Endothelial cell of umbilical vein (primary cell): ENCODE measurements around the gene ZFYVE28. TPM values are rescaled to one million over a fixed set of nuclear protein-coding genes. Genes with fewer than 3 reads are reported as not detected.

Experiments used
- BruUV-seq: library from RNA; stranded (reverse); fragments of 400-500 nt; replicated peaks from 2 replicates; lab custom pipeline; 2021; lab: Mats Ljungman, UMichigan
- CTCF ChIA-PET: fragments of 300-600, 350-600 bp; sonication (Branson Sonifier 250); formaldehyde crosslinking; loops from one replicate; lab custom pipeline; 2021; ENCODE audit warnings: antibody characterized with exemption, inconsistent platforms; lab: Charles Lee
- POLR2A ChIA-PET: fragments of 300-600, 350-600 bp; sonication (Branson Sonifier 250); formaldehyde crosslinking; loops from one replicate; lab custom pipeline; 2021; ENCODE audit warnings: antibody characterized with exemption, inconsistent platforms; lab: Charles Lee
- DNase-seq: peaks from one replicate; pipeline ENCODE4 v3.0.0-alpha.2; 2011; ENCODE audit warnings: low read depth, low spot score
- FAIRE-seq: peaks from 2 replicates; lab custom pipeline; 2011; peaks lifted over from hg19 to GRCh38; lab: Jason Lieb, UNC
- H2AFZ ChIP-seq: 2 replicates; pipeline ENCODE4 v1.6.0; 2012; ENCODE audit warnings: low read depth, low read length, control low read depth, inconsistent platforms
- H3K27ac ChIP-seq: 2 replicates; pipeline ENCODE4 v1.5.1; 2011; ENCODE audit warnings: low read depth, mild to moderate bottlenecking, control low read depth, low read length, moderate library complexity; ENCODE audit not compliant: insufficient read depth
- H3K27me3 ChIP-seq, 2 experiments: 2 replicates each; pipeline versions ENCODE4 v1.6.0 to v1.6.1; 2011; ENCODE audit warnings: low read length in 2 of 2, mixed read lengths in 1 of 2; ENCODE audit not compliant: control insufficient read depth in 2 of 2, insufficient read depth in 2 of 2
- H3K36me3 ChIP-seq, 2 experiments: 2 replicates in 1 of 2; 3 replicates in 1 of 2; pipeline ENCODE4 v1.5.1; 2011; ENCODE audit warnings: low read length in 2 of 2, mild to moderate bottlenecking in 1 of 2, moderate library complexity in 1 of 2; ENCODE audit not compliant: control insufficient read depth in 2 of 2, insufficient read depth in 2 of 2; ENCODE audit errors: extremely low read depth in 1 of 2
- H3K4me1 ChIP-seq: 3 replicates; pipeline ENCODE4 v1.5.1; 2011; ENCODE audit warnings: mild to moderate bottlenecking, low read length; ENCODE audit not compliant: control insufficient read depth, insufficient read depth; ENCODE audit errors: extremely low read depth
- H3K4me2 ChIP-seq: 2 replicates; pipeline ENCODE4 v1.6.1; 2011; ENCODE audit warnings: low read length, control low read depth, mixed read lengths; ENCODE audit not compliant: insufficient read depth
- H3K4me3 ChIP-seq, 3 experiments: fragments of 200-600 bp in 1 of 3; sonication (generic), shearing (Covaris generic) in 1 of 3; replicated peaks in 1 of 3; 2 replicates each; pipeline ENCODE4 v1.5.1; 2011 to 2016; ENCODE audit warnings: control low read depth in 3 of 3, low read length in 3 of 3, mild to moderate bottlenecking in 2 of 3, inconsistent platforms in 1 of 3, low read depth in 1 of 3, moderate library complexity in 1 of 3; ENCODE audit not compliant: insufficient read depth in 1 of 3
- H3K79me2 ChIP-seq: 2 replicates; pipeline ENCODE4 v1.6.0; 2012; ENCODE audit warnings: low read length, inconsistent platforms; ENCODE audit not compliant: control insufficient read depth, insufficient read depth
- H3K9ac ChIP-seq: replicated peaks from 2 replicates; pipeline ENCODE3; 2011; ENCODE audit warnings: low read length, control low read depth; ENCODE audit not compliant: insufficient read depth; ENCODE audit errors: extremely low read depth
- H3K9me1 ChIP-seq: replicated peaks from 3 replicates; pipeline ENCODE4 v1.6.0; 2011; ENCODE audit warnings: mild to moderate bottlenecking, low read length; ENCODE audit not compliant: control insufficient read depth, insufficient read depth; ENCODE audit errors: extremely low read depth
- H3K9me3 ChIP-seq: replicated peaks from 2 replicates; pipeline ENCODE4 v1.5.1; 2012; ENCODE audit warnings: low read length, inconsistent platforms; ENCODE audit not compliant: control insufficient read depth, insufficient read depth
- H4K20me1 ChIP-seq: replicated peaks from 2 replicates; pipeline ENCODE3; 2011; ENCODE audit warnings: mild to moderate bottlenecking, low read length; ENCODE audit not compliant: control insufficient read depth, insufficient read depth; ENCODE audit errors: extremely low read depth
- EZH2 ChIP-seq: IDR thresholded peaks from 2 replicates; pipeline ENCODE4 v1.6.1; 2012; ENCODE audit warnings: borderline replicate concordance, low read depth, mild to moderate bottlenecking, moderate library complexity, low read length, inconsistent platforms; ENCODE audit not compliant: severe bottlenecking
- FOS ChIP-seq: IDR thresholded peaks from 2 replicates; pipeline ENCODE4 v1.6.1; 2011; ENCODE audit warnings: mild to moderate bottlenecking, low read length, moderate library complexity, borderline replicate concordance; ENCODE audit not compliant: insufficient read depth
- GATA2 ChIP-seq: IDR thresholded peaks from 2 replicates; pipeline ENCODE4 v1.7.0; 2011; ENCODE audit warnings: low read depth, mild to moderate bottlenecking, moderate library complexity, mixed read lengths, low read length; ENCODE audit not compliant: insufficient read length, insufficient read depth
- JUN ChIP-seq: IDR thresholded peaks from 2 replicates; pipeline ENCODE4 v1.6.1; 2011; ENCODE audit warnings: borderline replicate concordance, low read depth; ENCODE audit not compliant: insufficient read length, insufficient read depth
- MYC ChIP-seq: IDR thresholded peaks from one replicate; pipeline ENCODE4 v1.6.1; 2011; ENCODE audit warnings: mild to moderate bottlenecking, low read depth, low read length
- POLR2A ChIP-seq: IDR thresholded peaks from 2 replicates; pipeline ENCODE4 v1.6.1; 2012; ENCODE audit warnings: low read depth, mild to moderate bottlenecking, control low read depth, low read length
- POLR2AphosphoS5 ChIP-seq: IDR thresholded peaks from 2 replicates; pipeline ENCODE4 v1.6.1; 2012; ENCODE audit warnings: low read depth, mild to moderate bottlenecking, control low read depth, low read length, moderate library complexity; ENCODE audit not compliant: insufficient read depth
- dilution Hi-C: fragments of 300-500 bp; cut with MboI; formaldehyde crosslinking; loops from one replicate; pipeline ENCODE4 v1.15.0; 2019; ENCODE audit warnings: low sequenced_read_pairs; ENCODE audit not compliant: extremely low pct_ligation_motif_present
- intact Hi-C: fragments of 100-400 bp; cut with micrococcal nuclease; formaldehyde crosslinking; loops from one replicate; pipeline ENCODE4 v1.10.0; 2022
- polyA plus RNA-seq, 4 experiments: library from polyadenylated mRNA; depleted of rRNA in 3 of 4; stranded (reverse) in 3 of 4; unstranded in 1 of 4; fragments of >200 nt; gene quantifications; 2 replicates each; pipeline versions ENCODE4 v1.2.1 to v1.2.3, GENCODE V29; 2011 to 2012; ENCODE audit warnings: missing spikeins in 1 of 4
- total RNA-seq: library from RNA; stranded (reverse); gene quantifications from 2 replicates; pipeline ENCODE4 v1.2.3, GENCODE V29; 2021
- TF ChIP-seq, protein P1 (sequence below): IDR thresholded peaks from 2 replicates; pipeline ENCODE4 v1.6.1; 2011; ENCODE audit not compliant: insufficient read depth, insufficient read length
- TF ChIP-seq, protein P2 (sequence below), 2 donors: IDR thresholded peaks; 1 replicate in 1 of 2; 2 replicates in 1 of 2; pipeline ENCODE4 v1.5.1; 2011; ENCODE audit warnings: low read length in 2 of 2, mild to moderate bottlenecking in 2 of 2, moderate library complexity in 2 of 2, control low read depth in 1 of 2, inconsistent platforms in 1 of 2, low read depth in 1 of 2; ENCODE audit not compliant: insufficient read depth in 1 of 2; ENCODE audit errors: extremely low read depth in 1 of 2

The ZFYVE28 gene
- total and polyA plus RNA-seq, 2 donors (not counting 3 experiments of a cell fraction or from before 2014, with no cell fraction given) = 5.8 to 7.1 TPM

DNA sequence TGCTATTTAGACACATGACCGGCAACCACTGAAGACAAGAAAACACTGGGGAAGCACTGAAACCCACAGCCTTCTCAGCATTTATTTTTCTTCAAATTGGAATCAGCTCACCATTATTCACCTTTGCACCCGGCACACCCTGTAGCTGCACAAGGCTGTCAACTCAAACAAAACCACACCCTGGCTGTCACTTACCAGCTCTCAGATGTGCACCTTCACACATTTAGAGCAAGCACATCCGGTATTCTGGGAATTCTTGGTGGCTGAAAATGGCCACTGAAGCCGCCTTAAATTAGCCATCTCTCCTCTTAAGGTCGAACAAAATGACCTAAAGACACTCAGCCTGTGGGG, 5.9 kb downstream of the ZFYVE28 start:
- ChIA-PET POLR2A (interaction anchor here (1.1 kb wide), 1 partner anchor 10 kb away, joined by 3 read pairs; no protein-coding TSS in a partner anchor), CTCF (interaction anchor here (0.6 to 2.3 kb wide), 10 partner anchors 8 to 192 kb away, joined by 3 to 9 read pairs (median 4); partner anchors contain the start of gene MXD4)
- no peak for FAIRE-seq
- H3K79me2 ChIP-seq = peaks cover 43% of the 10 kb centered on the region
- TF ChIP-seq POLR2A = no peak
- peak overlapping the region in 2 of 3 experiments; percentile 18 to 22 for H3K4me3 ChIP-seq
- intact Hi-C loops = loop anchor here (2.0 to 10.0 kb wide), 2 partner anchors 56 to 552 kb away; partner anchors contain the start of genes GRK4, NOP14 and RNF4
- BruUV-seq = TSS peak; percentile 83
- H3K9ac ChIP-seq = peak overlapping the region; percentile 66
- H3K4me2 ChIP-seq = peak overlapping the region; percentile 52
- H3K9me1 ChIP-seq = no peaks in the 10 kb centered on the region
- peak overlapping the region; percentile 10 for H2AFZ ChIP-seq
- peaks cover 41% of the 10 kb centered on the region for H3K4me1 ChIP-seq
- dilution Hi-C loops = no loop called here
- H3K36me3 ChIP-seq = no peaks in the 10 kb centered on the region
- no peaks in the 10 kb centered on the region for H3K9me3 ChIP-seq
- H3K27ac ChIP-seq = peak overlapping the region; percentile 77
- no peaks in the 10 kb centered on the region for H4K20me1 ChIP-seq
- no peak for DNase-seq
- H3K27me3 ChIP-seq = no peaks in the 10 kb centered on the region

DNA sequence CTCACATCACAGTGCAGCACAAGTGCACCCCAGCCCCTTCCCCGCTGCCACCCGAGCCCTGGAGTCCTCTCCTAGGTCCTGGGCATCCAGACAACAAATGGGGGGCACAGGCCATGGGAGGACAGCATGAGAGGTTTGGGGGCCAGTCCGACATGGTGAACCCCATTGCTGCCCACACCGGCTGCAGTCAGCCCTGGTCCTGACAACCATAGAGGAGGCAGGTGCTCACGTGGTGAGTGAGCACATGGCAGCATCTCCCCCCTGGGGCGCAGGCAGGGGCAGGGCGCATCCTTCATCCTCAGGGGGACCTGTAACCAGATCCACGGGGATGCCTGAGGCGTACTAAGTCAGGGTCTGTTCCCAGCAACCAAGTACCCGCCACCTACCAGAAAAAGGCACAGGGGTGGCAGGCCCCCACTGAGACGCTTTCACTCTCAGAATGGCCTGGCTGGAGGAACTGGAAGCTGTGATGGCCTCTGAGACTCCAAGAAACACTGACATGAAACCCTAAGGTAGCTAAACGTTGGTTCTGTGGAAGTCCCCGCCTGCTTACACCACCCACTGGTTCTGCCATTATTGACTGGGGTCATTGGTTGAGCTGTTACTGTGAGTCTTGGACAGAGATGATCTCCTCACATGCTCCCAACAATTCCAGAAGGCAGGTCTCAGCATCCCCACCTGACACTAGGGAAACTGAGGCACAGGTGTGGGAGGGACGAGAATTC, 6.5 kb downstream of the ZFYVE28 start:
- no peak overlapping the region for H2AFZ ChIP-seq
- no peaks in the 10 kb centered on the region for H3K36me3 ChIP-seq
- no peak for DNase-seq
- H3K9me3 ChIP-seq = no peaks in the 10 kb centered on the region
- H4K20me1 ChIP-seq = no peaks in the 10 kb centered on the region
- peaks cover 40% of the 10 kb centered on the region for H3K4me1 ChIP-seq
- BruUV-seq = no TSS peak
- H3K4me2 ChIP-seq = peak overlapping the region; percentile 52
- H3K27me3 ChIP-seq = no peaks in the 10 kb centered on the region
- CTCF ChIA-PET = interaction anchor here (0.9 to 2.3 kb wide), 7 partner anchors 8 to 192 kb away, joined by 3 to 9 read pairs (median 4); partner anchors contain the start of gene MXD4
- TF ChIP-seq EZH2 = no peak
- no peak for TF ChIP-seq MYC
- TF ChIP-seq POLR2AphosphoS5 = no peak
- TF ChIP-seq GATA2 = no peak
- no peak for TF ChIP-seq JUN
- TF ChIP-seq, protein P1, sequence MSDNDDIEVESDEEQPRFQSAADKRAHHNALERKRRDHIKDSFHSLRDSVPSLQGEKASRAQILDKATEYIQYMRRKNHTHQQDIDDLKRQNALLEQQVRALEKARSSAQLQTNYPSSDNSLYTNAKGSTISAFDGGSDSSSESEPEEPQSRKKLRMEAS = no peak
- TF ChIP-seq FOS = no peak
- TF ChIP-seq, protein P2, sequence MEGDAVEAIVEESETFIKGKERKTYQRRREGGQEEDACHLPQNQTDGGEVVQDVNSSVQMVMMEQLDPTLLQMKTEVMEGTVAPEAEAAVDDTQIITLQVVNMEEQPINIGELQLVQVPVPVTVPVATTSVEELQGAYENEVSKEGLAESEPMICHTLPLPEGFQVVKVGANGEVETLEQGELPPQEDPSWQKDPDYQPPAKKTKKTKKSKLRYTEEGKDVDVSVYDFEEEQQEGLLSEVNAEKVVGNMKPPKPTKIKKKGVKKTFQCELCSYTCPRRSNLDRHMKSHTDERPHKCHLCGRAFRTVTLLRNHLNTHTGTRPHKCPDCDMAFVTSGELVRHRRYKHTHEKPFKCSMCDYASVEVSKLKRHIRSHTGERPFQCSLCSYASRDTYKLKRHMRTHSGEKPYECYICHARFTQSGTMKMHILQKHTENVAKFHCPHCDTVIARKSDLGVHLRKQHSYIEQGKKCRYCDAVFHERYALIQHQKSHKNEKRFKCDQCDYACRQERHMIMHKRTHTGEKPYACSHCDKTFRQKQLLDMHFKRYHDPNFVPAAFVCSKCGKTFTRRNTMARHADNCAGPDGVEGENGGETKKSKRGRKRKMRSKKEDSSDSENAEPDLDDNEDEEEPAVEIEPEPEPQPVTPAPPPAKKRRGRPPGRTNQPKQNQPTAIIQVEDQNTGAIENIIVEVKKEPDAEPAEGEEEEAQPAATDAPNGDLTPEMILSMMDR (IDR thresholded peaks at IDR 0.05; ENCODE audit: extremely low read depth in 1 of 2, insufficient read depth in 1 of 2, low read depth in 1 of 2, low read length in 2 of 2) = no peak
- no peak for TF ChIP-seq POLR2A
- intact Hi-C loops (loop anchor here (2.0 to 10.0 kb wide), 2 partner anchors 57 to 553 kb away; partner anchors contain the start of genes GRK4, NOP14 and RNF4), dilution Hi-C loops (no loop called here)
- H3K27ac ChIP-seq = peak overlapping the region; percentile 77
- no peaks in the 10 kb centered on the region for H3K9me1 ChIP-seq
- POLR2A ChIA-PET = no interaction called here
- peak overlapping the region; percentile 66 for H3K9ac ChIP-seq
- peak overlapping the region in 1 of 3 experiments; percentile 18 for H3K4me3 ChIP-seq
- FAIRE-seq = no peak
- peaks cover 41% of the 10 kb centered on the region for H3K79me2 ChIP-seq
